Measurements from ENCODE around the gene CELF2. TPM values are rescaled to one million over a fixed set of nuclear protein-coding genes. Genes with fewer than 3 reads are reported as not detected.

Gene CELF2
- total RNA-seq, 2 experiments from 2014 or later = 179 to 182 TPM

DNA sequence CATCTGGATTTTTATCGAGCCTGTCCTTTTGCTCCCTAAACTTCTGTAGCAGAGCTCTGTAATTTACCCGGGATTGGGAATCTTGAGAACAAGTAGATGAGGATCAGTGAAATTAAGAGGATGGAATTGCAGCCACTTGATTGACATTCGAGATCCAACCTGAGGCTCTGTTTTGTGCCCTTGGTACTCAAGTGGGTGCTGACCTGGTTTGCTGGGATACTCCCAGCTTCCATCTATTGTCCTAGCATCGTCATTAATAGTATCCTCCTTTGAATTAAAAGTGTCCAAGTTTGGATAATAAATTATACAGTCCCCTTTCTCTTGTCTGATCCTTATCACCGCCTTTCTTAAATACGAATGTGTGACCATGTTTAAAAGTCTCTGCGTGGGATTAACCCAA lies 17.1 kb downstream of the CELF2 start:
- Mint-ChIP-seq H3K4me1 (ENCODE audit: low read depth) (peaks cover 7% of the 10 kb centered on the region), H3K4me3 (no peak overlapping the region), H3K27me3 (ENCODE audit: low read depth) (peaks cover 19% of the 10 kb centered on the region), H3K9me3 (ENCODE audit: insufficient read depth) (no peaks in the 10 kb centered on the region), H3K36me3 (ENCODE audit: low read depth) (no peaks in the 10 kb centered on the region), H3K27ac (no peak overlapping the region)
- ATAC-seq (no peak), DNase-seq (no peak)
- ChIA-PET POLR2A (no interaction called here), CTCF (interaction anchor here (1.1 to 1.5 kb wide), 2 partner anchors 19 to 235 kb away, joined by 3 to 4 read pairs; no protein-coding TSS in a partner anchor)

DNA sequence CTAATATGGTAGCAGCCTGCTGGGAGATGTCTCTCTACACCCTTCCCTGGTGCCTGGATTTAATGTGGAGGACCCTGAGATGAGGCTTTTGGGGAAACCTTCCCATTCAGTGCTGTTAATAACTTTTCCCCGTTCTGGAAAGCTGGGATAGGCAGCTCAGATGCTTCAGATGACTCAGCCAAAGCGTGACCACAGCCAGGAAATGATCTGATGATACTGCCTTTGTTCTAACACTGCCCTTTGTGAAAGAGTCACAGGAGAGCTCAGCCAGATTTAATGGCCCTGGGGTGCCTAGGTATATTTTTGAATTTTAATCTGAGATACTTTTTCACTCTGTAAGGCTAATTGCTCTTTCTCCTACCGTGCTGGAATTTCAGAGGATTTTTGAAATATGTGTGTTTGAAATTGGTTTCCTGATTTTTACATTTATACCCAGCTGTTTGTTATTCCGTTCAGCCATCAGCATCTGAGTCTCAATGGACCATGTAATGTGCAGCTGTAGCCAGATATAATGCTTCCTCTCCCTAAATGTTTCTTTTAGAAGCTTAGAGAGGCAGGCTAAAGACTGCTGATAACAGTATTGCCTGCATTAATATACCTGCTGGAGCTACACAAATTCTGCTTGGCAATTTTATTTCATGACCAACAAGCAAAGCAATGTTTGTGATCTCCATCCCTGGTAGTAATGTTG lies 17.8 kb downstream of the CELF2 start:
- Mint-ChIP-seq H3K9me3 (ENCODE audit: insufficient read depth) (no peaks in the 10 kb centered on the region), H3K4me3 (no peak overlapping the region), H3K27ac (no peak overlapping the region), H3K4me1 (ENCODE audit: low read depth) (peaks cover 7% of the 10 kb centered on the region), H3K36me3 (ENCODE audit: low read depth) (no peaks in the 10 kb centered on the region), H3K27me3 (ENCODE audit: low read depth) (peaks cover 19% of the 10 kb centered on the region)
- no peak for DNase-seq
- no peak for ATAC-seq
- ChIA-PET CTCF (interaction anchor here (1.1 to 1.5 kb wide), 2 partner anchors 20 to 235 kb away, joined by 3 to 4 read pairs; no protein-coding TSS in a partner anchor), POLR2A (no interaction called here)

DNA sequence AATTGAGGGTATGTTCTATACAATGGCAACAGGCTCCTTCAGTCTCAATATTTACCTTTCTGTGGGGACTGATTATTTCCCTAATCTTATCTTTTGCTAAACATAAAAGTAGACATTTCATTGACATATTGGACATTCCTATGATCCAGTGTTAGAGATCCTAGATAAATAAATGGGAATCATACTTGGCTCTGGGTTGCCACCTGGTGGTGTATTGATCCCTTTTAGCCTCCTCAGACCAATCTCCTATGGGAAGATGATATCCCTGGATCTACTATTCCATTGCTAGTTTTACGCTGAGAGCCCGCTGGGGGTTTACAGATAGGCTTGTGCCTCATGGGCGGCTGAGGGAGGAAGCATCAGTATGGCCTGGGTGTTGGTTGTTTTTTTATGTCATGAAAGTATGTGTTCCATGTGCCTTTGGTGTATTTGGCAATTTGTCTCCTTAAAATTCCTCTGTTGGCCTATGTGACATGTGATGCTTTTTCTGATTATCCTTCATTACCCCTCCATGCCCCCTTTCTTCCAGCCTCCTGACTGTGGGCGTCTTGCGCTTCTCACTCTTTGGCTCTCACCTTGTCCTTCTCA lies 18.8 kb downstream of the CELF2 start:
- POLR2A ChIA-PET = no interaction called here
- peaks cover 7% of the 10 kb centered on the region for H3K4me1 Mint-ChIP-seq (ENCODE audit: low read depth)
- CTCF ChIA-PET = no interaction called here
- DNase-seq (no peak), ATAC-seq (no peak)
- H3K27me3 Mint-ChIP-seq (ENCODE audit: low read depth) = peaks cover 16% of the 10 kb centered on the region
- H3K4me3 Mint-ChIP-seq = no peak overlapping the region
- no peak overlapping the region for H3K27ac Mint-ChIP-seq
- H3K9me3 Mint-ChIP-seq (ENCODE audit: insufficient read depth) = no peaks in the 10 kb centered on the region
- H3K36me3 Mint-ChIP-seq (ENCODE audit: low read depth) = no peaks in the 10 kb centered on the region

GRCh38 chr10:11037991-11038390 lies 20.3 kb downstream of the CELF2 start:
- Mint-ChIP-seq H3K27ac (no peak overlapping the region), H3K9me3 (ENCODE audit: insufficient read depth) (no peaks in the 10 kb centered on the region), H3K27me3 (ENCODE audit: low read depth) (peaks cover 27% of the 10 kb centered on the region), H3K4me3 (no peak overlapping the region), H3K36me3 (ENCODE audit: low read depth) (no peaks in the 10 kb centered on the region), H3K4me1 (ENCODE audit: low read depth) (peaks cover 7% of the 10 kb centered on the region)
- CTCF ChIA-PET = no interaction called here
- POLR2A ChIA-PET = interaction anchor here (0.6 kb wide), 1 partner anchor 11 kb away, joined by 3 read pairs; no protein-coding TSS in a partner anchor
- ATAC-seq = no peak
- DNase-seq = no peak

- Mint-ChIP-seq H3K27ac (no peak overlapping the region), H3K4me3 (no peak overlapping the region), H3K36me3 (ENCODE audit: low read depth) (no peaks in the 10 kb centered on the region), H3K4me1 (ENCODE audit: low read depth) (no peaks in the 10 kb centered on the region), H3K9me3 (ENCODE audit: insufficient read depth) (no peaks in the 10 kb centered on the region), H3K27me3 (ENCODE audit: low read depth) (peaks cover 34% of the 10 kb centered on the region)
- ChIA-PET CTCF (no interaction called here), POLR2A (no interaction called here)
- ATAC-seq (no peak), DNase-seq (no peak)
Observed at GRCh38 chr10:11042357-11042756, 24.7 kb downstream of the CELF2 start.

- H3K27ac Mint-ChIP-seq = no peak overlapping the region
- H3K27me3 Mint-ChIP-seq (ENCODE audit: low read depth) = peaks cover 35% of the 10 kb centered on the region
- no peaks in the 10 kb centered on the region for H3K9me3 Mint-ChIP-seq (ENCODE audit: insufficient read depth)
- CTCF ChIA-PET = no interaction called here
- H3K4me1 Mint-ChIP-seq (ENCODE audit: low read depth) = no peaks in the 10 kb centered on the region
- ATAC-seq (no peak), DNase-seq (no peak)
- no peak overlapping the region for H3K4me3 Mint-ChIP-seq
- POLR2A ChIA-PET = no interaction called here
- H3K36me3 Mint-ChIP-seq (ENCODE audit: low read depth) = no peaks in the 10 kb centered on the region
Observed at GRCh38 chr10:11043039-11043438, 25.4 kb downstream of the CELF2 start.

- Mint-ChIP-seq H3K27ac (no peak overlapping the region), H3K36me3 (ENCODE audit: low read depth) (no peaks in the 10 kb centered on the region)
Observed at GRCh38 chr10:11043446-11044127, 25.9 kb downstream of the CELF2 start.

DNA sequence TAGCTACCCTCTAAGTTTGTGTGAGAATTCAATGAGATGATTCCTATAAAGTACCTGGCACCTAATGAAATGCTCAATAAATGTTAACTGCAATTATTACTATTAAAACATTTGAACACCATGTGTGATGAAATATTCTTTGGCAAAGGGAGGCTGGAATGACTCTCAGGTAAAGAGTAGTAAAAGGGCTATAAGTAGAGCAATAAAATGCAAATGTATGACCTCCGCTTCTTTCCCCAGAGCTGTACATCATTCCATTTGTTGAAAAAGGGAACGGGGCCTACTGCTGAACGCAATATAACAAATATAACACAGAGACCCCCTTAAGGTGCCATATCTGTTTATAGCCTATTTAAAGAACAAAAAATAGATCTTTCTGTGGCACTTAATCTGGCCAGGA lies 27.8 kb downstream of the CELF2 start:
- Mint-ChIP-seq H3K4me3 (no peak overlapping the region), H3K27ac (no peak overlapping the region), H3K4me1 (ENCODE audit: low read depth) (no peaks in the 10 kb centered on the region), H3K36me3 (ENCODE audit: low read depth) (no peaks in the 10 kb centered on the region), H3K27me3 (ENCODE audit: low read depth) (peaks cover 43% of the 10 kb centered on the region), H3K9me3 (ENCODE audit: insufficient read depth) (no peaks in the 10 kb centered on the region)
- DNase-seq = no peak
- no peak for ATAC-seq
- ChIA-PET POLR2A (no interaction called here), CTCF (no interaction called here)

More at GRCh38 chr10:11043446-11044127, 25.9 kb downstream of the CELF2 start:
- ATAC-seq = no peak
- no peak for DNase-seq
- Mint-ChIP-seq H3K9me3 (ENCODE audit: insufficient read depth) (no peaks in the 10 kb centered on the region), H3K4me1 (ENCODE audit: low read depth) (no peaks in the 10 kb centered on the region), H3K4me3 (no peak overlapping the region), H3K27me3 (ENCODE audit: low read depth) (peaks cover 37% of the 10 kb centered on the region)
- CTCF ChIA-PET = no interaction called here
- POLR2A ChIA-PET = no interaction called here

- Mint-ChIP-seq H3K27me3 (ENCODE audit: low read depth) (peaks cover 43% of the 10 kb centered on the region), H3K9me3 (ENCODE audit: insufficient read depth) (no peaks in the 10 kb centered on the region), H3K27ac (no peak overlapping the region), H3K4me3 (no peak overlapping the region), H3K4me1 (ENCODE audit: low read depth) (no peaks in the 10 kb centered on the region), H3K36me3 (ENCODE audit: low read depth) (no peaks in the 10 kb centered on the region)
- ChIA-PET CTCF (no interaction called here), POLR2A (no interaction called here)
- ATAC-seq (no peak), DNase-seq (no peak)
Observed at GRCh38 chr10:11045995-11046775, 28.5 kb downstream of the CELF2 start.

GRCh38 chr10:11046776-11047160 lies 29.1 kb downstream of the CELF2 start:
- H3K27ac Mint-ChIP-seq = no peak overlapping the region
- no peaks in the 10 kb centered on the region for H3K4me1 Mint-ChIP-seq (ENCODE audit: low read depth)
- no peaks in the 10 kb centered on the region for H3K36me3 Mint-ChIP-seq (ENCODE audit: low read depth)
- H3K27me3 Mint-ChIP-seq (ENCODE audit: low read depth) = peaks cover 43% of the 10 kb centered on the region
- ATAC-seq (no peak), DNase-seq (no peak)
- ChIA-PET CTCF (no interaction called here), POLR2A (no interaction called here)
- H3K4me3 Mint-ChIP-seq = no peak overlapping the region
- H3K9me3 Mint-ChIP-seq (ENCODE audit: insufficient read depth) = no peaks in the 10 kb centered on the region

DNA sequence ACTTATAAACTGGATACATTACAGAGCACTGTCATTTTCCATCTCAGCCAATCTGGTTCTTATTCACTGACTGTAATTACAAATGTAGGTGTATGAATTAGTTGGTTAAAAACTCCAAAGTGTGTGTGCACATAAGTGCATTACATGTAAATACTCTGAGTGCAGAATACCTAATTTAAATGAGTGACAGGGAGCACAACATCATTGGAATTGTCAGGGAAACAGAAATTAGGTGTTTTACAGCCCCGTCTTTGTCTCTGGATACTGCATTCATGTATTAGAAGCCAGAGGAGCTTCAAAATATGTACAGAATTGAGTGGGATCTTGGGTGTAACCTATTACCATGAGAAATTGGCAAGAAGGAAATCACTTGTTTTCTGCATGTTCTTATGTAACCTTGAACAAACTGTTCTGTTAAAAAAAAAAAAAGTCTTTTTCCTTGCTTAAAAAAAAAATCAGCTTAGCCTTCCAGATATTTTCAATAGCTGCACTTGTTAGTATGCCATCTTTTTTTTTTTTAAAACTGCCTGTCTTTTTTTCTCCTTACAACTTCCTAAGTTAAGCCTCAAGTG lies 31.1 kb downstream of the CELF2 start:
- ChIA-PET POLR2A (interaction anchor here (0.6 kb wide), 1 partner anchor 11 kb away, joined by 3 read pairs; no protein-coding TSS in a partner anchor), CTCF (no interaction called here)
- Mint-ChIP-seq H3K27ac (no peak overlapping the region), H3K9me3 (ENCODE audit: insufficient read depth) (no peaks in the 10 kb centered on the region), H3K36me3 (ENCODE audit: low read depth) (no peaks in the 10 kb centered on the region), H3K4me3 (no peak overlapping the region), H3K27me3 (ENCODE audit: low read depth) (peaks cover 33% of the 10 kb centered on the region), H3K4me1 (ENCODE audit: low read depth) (no peaks in the 10 kb centered on the region)
- ATAC-seq (no peak), DNase-seq (no peak)
